GM19035 (cell line): ENCODE results near the gene EBF3.

Experiments used
- ATAC-seq: cut with Tn5 transposase; IDR thresholded peaks from one replicate; pipeline ENCODE4 v1.9.1; 2021; ENCODE audit not compliant: unreplicated experiment

The EBF3 gene

DNA sequence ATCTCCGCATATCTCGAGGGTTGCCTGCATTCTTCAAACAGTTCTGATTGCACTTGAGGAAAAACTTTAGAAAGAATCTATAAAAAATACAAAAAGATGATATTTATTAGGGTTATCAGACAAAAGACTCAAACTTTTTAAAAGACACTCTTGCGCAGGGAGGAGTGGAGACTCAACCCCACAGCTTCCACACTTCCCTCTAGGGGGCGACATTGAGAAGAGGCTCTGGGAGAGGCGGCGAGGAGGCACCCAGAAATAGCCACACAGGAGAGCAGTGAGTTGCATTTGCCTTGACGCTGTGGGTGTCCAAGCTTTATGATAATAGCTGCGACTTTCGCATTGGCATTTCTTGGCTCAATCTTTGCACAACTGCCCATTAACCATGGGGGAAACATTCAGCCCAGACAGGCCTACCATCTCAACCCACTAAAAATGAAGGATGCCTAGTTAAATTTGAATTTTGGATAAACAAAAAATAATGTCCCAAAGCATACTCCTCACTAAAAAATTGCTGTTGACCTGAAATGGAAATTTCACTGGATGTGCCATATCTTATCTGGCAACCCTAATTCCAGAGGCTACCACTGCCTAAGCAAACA lies 86.2 kb downstream of the EBF3 start:
- no peak for ATAC-seq

- ATAC-seq: no peak
These were observed 87.2 kb downstream of the EBF3 start for GRCh38 chr10:129876838-129877237.

DNA sequence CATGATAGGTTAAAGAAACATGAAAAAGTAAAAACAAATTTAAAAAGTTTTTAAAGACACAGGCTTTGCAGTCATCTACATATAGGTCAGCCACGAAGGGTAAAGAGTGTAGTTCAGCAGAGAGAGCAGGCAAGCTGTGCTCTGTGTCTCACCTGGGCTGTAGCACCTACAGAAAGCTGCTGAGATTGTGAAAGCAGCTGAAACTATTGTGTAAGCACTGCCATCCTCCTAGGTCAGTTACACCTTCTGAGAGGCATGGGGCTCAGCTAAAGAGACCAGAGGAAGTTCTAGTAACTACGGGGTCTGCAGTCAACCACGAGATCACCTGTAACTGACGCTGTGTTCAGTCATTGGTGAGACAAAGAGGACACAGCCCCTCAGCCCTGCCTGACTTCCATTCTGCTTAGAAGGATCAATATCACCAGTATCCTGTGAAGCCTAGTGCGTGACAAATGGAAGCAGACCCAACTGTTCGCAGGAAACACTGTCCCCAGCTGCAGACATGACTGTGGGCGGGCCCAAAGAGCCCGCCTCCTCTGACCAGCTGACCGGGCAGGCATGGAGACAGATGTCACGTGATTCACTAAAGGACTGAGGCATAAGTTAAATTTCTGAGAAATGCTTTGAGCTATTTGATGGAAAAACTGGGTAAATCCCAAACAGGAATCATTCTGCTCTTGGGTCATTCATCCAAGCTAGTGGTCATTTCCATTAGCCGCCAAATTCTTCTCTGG lies 87.9 kb downstream of the EBF3 start:
- ATAC-seq: no peak

DNA sequence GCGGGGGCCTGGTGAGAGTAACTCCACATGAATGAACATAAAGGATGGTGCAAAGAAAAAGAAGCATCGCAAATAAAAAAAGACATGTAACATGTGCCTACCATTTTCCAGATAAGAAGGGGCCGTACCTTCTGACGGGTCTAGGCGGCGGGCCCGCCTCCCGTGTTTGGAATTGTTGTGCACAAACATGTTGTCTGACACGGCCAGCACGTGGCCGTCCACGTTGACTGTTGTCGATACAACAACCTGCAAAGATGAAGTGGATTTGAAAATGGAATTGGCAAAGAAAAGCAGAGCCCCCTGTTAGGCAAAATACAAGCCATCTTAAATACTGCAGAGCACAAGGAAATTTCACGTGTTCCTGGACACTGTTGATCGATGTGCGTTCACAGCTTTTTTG lies 90.7 kb downstream of the EBF3 start:
- ATAC-seq: no peak

GRCh38 chr10:129871966-129872365 lies 92.1 kb downstream of the EBF3 start:
- no peak for ATAC-seq

- no peak for ATAC-seq
These were observed 93.0 kb downstream of the EBF3 start for GRCh38 chr10:129870961-129871621.

- ATAC-seq: no peak
These were observed 93.7 kb downstream of the EBF3 start for GRCh38 chr10:129870474-129870757.

DNA sequence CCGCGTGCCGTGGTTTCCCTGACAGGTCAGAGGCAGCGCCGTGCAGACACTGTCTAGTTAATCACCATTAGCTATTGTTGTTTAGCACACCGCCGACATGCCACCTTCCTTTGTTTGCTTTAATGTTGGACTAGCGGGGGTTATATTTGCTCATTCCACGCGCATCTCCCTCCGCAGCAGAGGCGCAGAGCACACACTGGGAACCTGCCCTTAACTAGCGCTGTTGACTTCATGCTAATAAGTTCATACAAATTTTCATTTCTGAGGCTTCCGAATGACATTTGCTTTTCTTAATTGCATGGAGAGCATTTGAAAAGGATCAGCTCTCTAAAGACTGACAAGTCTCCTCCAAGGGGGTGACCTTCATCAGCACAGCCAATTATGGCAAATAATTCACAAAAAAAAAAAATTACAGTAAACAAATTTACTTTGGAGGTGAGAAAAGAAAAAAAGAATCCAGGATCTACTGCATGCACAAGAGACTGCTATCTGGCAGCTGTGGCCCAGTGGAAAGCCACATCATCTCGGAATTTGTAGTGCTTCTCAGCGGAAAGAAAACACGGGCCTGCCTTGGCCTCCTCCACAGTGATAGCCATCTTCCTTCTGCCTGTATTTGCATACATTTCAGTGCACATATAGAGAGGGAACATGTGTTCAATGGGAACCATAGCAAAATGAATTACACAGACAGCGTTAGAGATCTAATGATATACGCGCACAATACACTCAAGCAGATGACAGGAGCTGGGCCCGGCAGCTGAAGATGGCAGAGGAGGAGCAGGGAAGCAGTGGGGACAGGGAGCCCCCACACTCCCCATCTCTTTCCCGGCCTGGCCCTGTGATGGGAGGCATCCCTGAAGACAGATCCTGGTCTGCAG lies 94.2 kb downstream of the EBF3 start:
- ATAC-seq: no peak

- no peak for ATAC-seq
These were observed 95.5 kb downstream of the EBF3 start for GRCh38 chr10:129868449-129869035.

GRCh38 chr10:129867631-129868179 lies 96.4 kb downstream of the EBF3 start:
- no peak for ATAC-seq

- ATAC-seq: no peak
These were observed 97.2 kb downstream of the EBF3 start for GRCh38 chr10:129866894-129867293.

GRCh38 chr10:129865960-129866359 lies 98.1 kb downstream of the EBF3 start:
- ATAC-seq: no peak

GRCh38 chr10:129865413-129865812 lies 98.7 kb downstream of the EBF3 start:
- no peak for ATAC-seq

DNA sequence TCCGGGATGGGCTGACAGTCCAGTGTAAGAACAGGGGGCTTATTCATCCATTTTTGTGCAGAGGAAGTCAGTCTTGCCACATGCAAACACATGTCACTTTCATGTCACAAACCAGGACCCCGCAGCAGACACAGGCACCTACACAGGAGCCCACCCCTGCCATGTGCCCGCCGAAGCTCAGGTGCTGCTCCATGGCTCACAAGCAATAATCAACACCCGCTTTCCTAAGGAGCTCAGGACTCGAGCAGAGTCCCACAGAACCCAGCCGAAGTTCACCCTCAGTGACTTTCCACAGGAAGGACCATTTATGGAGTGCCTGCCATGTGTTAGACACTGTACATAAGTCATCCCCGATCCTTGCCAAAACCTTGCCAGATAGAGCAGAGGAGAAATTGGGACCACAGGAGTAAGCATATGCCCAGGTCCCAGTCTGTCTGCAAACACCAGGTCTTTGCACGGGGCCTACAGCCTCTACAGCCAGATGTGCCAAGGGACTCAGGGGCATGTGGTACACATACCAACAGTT lies 99.4 kb downstream of the EBF3 start:
- ATAC-seq: no peak

DNA sequence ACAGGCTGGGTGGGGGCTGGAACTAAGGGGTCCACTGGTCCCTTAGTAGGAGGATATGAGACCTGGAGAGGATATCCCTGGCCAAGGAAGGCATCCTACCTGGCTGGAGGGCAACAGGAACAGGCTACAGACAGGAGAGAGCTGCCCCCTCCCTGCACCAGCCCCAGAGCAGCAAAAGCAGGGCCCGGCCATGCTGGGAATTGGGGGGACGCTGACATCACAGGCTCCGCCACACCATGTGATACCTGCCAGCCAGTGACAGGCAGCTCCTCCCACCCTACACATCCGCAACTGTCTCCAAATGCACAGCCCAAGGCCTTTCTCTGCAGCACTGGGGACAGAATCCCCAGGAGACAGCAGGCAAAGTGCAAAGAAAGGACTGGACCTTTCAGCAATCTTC lies 100.0 kb downstream of the EBF3 start:
- ATAC-seq: no peak

GRCh38 chr10:129863201-129863663 lies 100.8 kb downstream of the EBF3 start:
- ATAC-seq: no peak

GRCh38 chr10:129861776-129862531 lies 102.1 kb downstream of the EBF3 start:
- no peak for ATAC-seq

DNA sequence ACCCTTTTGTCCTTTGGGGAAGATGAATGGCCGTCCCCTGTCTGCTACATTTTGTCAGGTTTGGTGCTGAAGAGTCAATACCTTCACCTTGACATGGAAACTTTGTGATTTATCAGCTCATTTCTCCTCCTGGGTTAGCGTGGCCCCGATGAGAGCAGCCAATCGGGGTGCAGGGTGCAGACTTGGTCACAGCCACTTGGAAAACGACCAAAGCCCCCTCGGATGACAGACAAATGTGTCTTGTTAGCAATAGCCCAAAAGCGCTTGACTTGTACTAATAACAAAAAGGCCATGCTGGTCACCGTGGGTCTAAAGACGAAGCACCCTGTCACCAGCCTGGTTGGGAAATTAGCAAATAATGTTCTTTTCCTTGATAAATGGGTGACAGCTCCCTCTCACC lies 103.7 kb downstream of the EBF3 start:
- no peak for ATAC-seq

- ATAC-seq: no peak
These were observed 104.5 kb downstream of the EBF3 start for GRCh38 chr10:129859536-129859935.
